Mammary epithelial cell (primary cell): Measurements from ENCODE around the gene RNF207.

ENCODE experiments used
- EZH2 ChIP-seq: IDR thresholded peaks from 2 replicates; pipeline ENCODE4 v1.6.1; 2012; ENCODE audit warnings: low read length, inconsistent platforms, borderline replicate concordance
- TF ChIP-seq, protein P1 (sequence below), 2 donors: IDR thresholded peaks in 1 of 2; conservative IDR thresholded peaks in 1 of 2; 2 replicates each; pipeline ENCODE4 v1.5.1; 2011 to 2012; ENCODE audit warnings: inconsistent platforms in 2 of 2, low read length in 2 of 2, mild to moderate bottlenecking in 2 of 2, control low read depth in 1 of 2, low read depth in 1 of 2; ENCODE audit not compliant: insufficient read depth in 1 of 2; ENCODE audit errors: extremely low read depth in 1 of 2

DNA sequence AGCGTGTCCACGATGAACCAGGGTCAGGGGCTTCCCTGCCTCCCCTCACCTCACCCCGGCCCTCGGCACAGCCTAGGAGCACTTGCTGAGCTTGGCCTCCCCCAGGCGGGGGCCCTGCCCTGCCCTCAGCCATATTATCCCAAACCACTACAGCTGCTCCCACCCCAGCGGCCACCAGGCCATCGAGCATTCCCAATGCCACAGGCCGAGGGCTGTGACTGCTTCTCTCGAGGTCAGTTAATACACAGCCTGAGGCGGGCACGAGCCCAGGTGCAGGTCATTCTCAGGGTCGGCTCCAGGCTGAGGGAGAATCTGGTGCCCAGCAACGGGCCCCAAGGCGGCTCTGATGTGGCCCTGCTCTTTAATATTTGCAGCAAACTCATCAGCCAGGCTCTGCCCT, 63.4 kb downstream of the RNF207 start:
- TF ChIP-seq, protein P1, sequence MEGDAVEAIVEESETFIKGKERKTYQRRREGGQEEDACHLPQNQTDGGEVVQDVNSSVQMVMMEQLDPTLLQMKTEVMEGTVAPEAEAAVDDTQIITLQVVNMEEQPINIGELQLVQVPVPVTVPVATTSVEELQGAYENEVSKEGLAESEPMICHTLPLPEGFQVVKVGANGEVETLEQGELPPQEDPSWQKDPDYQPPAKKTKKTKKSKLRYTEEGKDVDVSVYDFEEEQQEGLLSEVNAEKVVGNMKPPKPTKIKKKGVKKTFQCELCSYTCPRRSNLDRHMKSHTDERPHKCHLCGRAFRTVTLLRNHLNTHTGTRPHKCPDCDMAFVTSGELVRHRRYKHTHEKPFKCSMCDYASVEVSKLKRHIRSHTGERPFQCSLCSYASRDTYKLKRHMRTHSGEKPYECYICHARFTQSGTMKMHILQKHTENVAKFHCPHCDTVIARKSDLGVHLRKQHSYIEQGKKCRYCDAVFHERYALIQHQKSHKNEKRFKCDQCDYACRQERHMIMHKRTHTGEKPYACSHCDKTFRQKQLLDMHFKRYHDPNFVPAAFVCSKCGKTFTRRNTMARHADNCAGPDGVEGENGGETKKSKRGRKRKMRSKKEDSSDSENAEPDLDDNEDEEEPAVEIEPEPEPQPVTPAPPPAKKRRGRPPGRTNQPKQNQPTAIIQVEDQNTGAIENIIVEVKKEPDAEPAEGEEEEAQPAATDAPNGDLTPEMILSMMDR (conservative IDR thresholded peaks at IDR 0.05 in 1 of 2, IDR thresholded peaks at IDR 0.05 in 1 of 2; ENCODE audit: extremely low read depth in 1 of 2, insufficient read depth in 1 of 2, low read depth in 1 of 2, low read length in 2 of 2): no peak
- TF ChIP-seq EZH2: no peak
